ENCODE measurements around the gene PGA4.
"Not testable (repeated sequence)": the region's sequence is repeated elsewhere in the genome, so short reads cannot be mapped to it uniquely, and the experiment has no call there.

DNA sequence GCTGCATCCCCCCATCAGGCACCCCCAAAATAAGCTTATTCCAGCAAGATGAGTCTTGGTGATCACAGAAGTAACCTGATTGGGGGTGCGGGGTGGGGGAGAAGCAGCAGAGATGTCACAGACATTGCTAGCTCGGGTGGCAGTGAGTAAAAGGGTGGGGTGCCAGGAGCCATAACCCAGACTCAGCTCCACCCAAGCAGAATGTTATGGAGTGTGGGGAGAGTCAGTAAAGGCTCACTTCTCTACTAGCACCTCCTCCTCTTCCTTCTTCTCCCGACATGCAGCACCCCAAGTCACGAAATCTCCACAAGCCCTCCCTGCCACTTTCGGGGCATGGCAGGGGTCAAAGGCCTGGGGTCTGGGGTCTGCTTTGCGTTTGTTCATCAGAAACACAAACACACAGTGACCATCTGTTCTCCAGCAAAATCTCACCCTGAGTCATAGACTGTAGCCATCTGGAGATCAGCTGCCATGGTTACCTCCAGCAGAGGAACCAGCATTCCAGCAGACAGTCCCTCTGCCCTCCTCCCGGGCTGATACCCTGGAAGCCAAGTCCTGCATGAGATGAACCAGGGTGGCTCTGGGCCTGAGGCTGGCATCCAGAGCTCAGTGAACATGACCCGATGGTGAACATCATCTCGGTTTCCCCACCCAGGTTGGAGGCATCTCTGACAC, 14.4 kb upstream of the PGA4 start:
- TF ChIP-seq EP300, POLR2A (IDR thresholded peaks at IDR 0.05): not testable (repeated sequence)
- TF ChIP-seq, protein P1, sequence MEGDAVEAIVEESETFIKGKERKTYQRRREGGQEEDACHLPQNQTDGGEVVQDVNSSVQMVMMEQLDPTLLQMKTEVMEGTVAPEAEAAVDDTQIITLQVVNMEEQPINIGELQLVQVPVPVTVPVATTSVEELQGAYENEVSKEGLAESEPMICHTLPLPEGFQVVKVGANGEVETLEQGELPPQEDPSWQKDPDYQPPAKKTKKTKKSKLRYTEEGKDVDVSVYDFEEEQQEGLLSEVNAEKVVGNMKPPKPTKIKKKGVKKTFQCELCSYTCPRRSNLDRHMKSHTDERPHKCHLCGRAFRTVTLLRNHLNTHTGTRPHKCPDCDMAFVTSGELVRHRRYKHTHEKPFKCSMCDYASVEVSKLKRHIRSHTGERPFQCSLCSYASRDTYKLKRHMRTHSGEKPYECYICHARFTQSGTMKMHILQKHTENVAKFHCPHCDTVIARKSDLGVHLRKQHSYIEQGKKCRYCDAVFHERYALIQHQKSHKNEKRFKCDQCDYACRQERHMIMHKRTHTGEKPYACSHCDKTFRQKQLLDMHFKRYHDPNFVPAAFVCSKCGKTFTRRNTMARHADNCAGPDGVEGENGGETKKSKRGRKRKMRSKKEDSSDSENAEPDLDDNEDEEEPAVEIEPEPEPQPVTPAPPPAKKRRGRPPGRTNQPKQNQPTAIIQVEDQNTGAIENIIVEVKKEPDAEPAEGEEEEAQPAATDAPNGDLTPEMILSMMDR (IDR thresholded peaks at IDR 0.05) = not testable (repeated sequence)

Data from ovary (tissue), 3 donors.